Activated CD4-positive, alpha-beta T cell treated with anti-CD3 and anti-CD28 coated beads for 24 hours (primary cell): ENCODE data around the gene KCNE4.

ENCODE experiments used
- DNase-seq, 2 donors: peaks; one replicate each; pipeline ENCODE4 v3.0.0-alpha.2; 2020; ENCODE audit warnings: low read depth in 2 of 2

The KCNE4 gene

DNA sequence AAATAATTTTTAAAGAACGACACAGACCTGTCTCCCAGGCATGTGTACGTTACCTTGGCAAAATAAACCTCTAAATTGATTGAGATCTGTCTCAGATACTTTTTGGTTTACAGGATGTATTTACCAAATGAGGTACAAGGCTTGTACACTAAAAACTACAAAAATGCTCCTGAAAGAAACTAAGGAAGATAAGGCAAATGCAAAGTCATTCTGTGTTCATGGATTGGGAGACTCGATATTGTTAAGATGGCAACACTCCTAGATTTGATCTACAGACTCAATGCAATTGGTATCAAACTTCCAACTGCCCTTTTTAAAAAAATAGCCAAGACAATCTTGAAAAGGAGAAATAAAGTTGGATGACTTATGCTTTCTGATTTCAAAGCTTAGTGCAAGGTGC is 11.5 kb upstream of the KCNE4 start:
- DNase-seq: no peak

DNA sequence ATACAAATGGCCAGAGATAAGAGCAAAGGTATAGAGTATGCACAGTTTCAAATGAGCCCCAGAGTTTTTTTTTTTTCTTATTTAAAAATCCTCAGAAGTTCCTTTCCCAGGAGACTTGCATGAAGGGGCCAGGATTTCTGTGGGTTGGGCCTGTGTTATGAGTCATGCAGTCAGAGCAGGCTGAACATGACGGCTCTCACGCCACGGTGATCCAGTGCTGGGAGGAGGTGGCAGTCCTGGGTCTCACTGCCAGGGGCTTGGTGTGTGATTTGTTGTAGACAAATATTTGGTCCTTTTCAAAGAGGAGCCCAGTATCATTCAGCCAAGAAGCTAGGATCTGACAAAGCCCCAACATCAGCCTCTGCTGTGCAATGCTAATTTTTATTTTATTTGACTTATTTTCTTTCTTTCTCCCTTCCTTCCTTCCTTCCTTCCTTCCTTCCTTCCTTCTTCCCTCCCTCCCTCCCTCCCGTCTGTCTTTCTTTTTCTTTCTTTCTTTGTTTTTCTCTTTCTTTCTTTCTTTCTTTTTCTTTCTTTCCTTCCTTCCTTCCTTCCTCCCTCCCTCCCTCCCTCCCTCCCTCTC is 10.4 kb upstream of the KCNE4 start:
- no peak for DNase-seq

DNA sequence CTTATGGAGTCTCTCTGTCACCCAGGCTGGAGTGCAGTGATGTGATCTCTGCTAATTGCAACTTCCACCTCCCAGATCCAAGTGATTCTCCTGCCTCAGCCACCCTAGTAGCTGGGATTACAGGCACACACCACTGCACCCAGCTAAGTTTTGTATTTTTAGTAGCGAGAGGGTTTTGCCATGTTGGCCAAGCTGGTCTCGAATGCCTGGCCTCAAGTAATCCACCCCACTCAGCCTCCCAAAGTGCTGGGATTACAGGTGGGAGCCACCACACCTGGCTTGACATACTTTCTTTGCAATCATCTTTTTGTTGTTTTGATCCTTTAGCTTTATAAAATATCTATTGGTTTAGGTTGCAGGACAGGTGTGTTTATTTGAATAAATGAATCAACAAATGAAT is 9.7 kb upstream of the KCNE4 start:
- no peak for DNase-seq

DNA sequence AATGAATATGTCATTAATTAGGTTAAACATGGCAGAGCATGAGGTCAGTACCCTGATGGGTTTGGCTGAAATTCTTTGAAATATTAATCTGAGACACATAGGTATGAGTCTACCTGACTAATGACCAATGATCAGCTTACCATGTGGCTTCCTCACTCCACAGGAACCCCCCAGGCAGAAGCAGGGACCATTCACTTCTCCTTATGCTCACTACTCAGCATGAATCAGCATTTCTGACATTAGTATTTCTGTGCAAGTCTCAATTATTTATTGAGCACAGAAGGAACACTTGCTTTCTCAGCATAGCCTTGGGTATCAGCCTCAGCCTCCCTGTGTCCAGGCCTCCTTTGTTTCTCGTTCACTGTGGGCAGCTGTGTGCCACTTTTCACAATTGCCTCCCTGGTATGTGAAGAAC is 9.3 kb upstream of the KCNE4 start:
- DNase-seq: no peak

DNA sequence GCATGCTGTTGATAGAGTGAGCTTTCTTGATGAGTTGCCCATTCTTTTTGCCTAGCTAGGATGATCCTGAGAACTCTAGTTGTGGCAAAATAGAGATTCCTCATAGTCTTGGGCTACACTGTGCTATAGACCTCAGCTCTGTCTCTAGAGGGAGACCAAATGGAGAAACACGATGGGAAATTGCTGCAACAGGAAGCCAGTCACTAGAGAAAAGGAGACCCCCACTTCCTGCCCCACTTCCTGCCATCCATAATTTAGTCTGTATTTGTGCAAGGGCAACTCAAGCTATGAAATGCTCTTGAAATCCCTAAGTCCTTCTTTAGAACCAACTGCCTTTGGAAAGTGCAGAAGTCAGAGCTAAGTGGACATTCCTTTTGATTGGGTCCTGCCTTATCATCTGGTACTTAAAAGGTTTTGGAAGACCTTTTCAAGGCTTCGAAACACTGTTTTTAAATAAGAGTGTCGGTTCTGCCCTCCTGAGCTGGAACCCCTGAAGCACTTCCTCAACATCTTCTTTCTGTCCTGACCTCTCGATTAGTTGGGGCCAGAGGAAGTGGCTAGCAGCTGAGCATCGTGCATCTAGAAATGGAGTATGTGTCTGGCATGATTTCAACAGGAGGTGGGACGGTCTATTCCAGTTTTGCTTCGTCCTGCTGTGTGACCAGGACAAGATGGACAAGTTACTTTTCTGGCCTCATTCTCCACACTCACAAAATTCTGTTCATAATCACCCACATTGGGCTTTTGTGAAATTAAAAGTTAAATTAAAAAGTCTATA is 8.6 kb upstream of the KCNE4 start:
- DNase-seq: no peak

DNA sequence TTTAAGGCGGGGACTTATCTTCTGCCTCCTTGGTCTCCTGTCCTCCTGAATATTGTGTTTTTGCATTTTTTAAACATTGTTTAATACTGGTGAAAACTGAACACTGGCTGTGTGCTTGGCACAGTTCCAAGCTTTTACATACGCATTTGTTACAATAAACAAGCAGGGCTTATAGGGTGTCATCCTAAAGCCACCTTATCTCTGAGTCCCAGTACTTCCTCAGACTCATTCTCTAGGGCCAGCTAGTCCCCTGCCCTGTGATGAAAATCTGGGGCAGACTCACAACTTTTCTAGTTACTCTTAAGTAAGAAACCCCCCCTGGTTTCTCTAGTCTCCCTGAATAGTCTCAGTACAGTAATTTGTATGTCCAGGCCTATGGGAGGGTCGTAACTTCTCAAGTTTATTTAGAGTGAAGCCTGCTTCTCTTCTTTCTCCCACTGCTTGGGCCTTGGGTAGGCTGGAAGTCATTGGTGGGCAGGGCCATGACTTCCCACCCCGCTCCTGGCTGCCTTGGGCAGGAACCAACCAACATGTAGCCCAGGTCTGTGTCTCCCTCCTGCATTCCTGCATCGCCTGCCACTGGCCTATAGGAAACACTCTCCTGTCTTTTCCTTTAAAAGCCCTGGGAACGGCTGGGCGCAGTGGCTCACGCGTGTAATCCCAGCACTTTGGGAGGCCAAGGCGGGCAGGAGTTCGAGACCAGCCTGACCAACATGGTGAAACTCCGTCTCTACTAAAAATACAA is 7.7 kb upstream of the KCNE4 start:
- no peak for DNase-seq

DNA sequence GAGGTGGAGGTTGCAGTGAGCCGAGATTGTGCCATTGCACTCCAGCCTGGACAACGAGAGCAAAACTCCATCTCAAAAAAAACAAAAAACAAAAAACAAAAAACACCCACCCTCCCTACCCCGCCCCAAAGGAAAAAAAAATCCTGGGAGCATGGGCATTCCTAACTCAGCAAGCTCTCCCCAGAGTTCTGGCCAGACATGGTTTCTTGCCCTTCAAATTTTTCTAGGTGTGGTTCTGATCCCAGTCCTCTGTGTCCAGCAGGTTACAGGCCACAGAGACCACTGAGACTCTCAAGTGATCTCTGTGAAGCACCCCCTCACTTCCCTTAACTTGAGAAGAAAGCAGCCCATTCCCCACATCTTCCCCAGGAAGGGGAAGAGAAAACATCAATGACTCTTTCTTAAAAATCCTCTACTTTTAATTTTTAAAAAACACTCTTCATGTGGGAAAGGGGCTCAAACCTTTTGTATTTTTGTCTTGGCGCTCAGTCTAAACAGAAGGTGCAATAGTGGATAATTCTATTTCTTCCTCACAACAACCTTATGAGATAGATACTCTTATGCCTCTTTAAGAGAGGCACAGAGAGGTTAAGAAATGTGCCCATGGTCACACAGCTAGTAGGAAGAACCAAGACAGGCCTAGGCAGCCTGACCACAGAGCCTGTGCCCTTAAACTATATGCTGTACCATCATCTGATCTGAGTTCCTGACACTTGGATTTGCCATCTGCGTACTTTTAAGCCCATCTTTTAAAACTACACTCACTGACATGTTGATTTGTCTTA is 6.9 kb upstream of the KCNE4 start:
- no peak for DNase-seq

DNA sequence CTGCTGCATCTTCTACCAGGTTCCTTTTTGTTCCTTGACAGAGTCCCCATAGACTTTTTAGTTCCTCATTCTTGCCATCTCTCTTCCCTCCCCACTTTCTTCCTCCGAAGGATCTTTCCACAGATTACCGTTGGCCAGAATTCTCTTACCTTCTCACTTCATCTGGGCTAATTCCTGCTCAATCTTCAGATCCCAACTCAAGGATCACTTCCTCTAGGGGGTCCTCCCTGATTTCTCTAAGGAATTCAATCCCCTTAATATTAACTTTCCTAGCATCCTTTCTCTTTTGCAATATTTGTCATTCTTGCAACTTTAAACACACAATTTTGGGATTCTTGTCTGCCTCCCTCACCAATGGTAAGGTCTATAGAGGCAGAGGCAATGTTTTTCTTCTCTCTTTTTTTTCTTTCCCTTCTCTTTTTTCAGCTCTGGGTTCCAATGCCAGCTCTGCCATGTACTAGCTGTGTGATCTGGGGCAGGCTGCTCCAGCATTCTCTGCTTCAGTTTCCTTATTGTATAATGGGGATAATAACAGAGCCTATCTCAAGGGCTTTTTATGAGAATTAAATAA is 5.4 kb upstream of the KCNE4 start:
- no peak for DNase-seq

DNA sequence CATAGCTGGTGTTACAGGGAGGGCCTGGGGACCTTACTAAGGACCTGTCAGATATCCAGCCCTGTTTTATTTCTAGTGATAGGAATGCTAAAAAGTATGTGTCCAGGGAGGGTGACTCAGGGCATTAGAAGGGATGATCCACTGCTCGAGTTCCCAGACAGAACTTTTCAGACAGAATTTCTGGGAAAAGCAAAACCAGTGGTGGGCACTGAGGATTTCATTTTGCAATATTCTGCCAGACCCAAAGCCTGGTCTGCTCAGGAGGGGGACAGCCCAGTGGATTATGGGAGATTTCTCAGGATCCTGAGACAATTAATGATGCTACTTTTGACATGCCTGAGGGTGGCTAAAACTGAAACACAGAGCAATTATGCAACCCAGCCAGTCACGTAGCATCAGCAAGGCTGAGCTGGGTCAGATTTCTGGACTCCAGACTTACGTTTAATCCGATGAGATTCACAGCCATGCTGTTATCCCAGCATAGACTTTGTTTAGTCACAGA is 4.7 kb upstream of the KCNE4 start:
- DNase-seq: no peak

DNA sequence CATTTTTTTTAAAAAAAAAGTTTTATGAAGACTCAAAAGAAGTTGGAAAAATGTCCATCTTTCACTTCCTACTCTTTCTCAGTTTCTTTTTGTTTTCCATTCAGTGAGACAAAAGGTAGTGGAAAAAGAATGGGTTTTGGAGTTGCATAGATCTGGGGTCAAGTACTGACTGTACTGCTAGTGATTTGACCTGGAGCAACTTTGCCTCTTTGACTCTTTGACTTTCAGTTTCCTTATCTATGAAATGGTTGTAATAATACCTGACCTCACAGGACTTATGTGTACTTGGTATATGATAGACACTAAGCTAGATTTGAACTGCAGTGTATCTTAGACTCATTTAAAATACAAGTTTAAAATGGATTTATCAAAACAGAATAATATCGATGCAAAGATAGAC is 3.5 kb upstream of the KCNE4 start:
- no peak for DNase-seq

DNA sequence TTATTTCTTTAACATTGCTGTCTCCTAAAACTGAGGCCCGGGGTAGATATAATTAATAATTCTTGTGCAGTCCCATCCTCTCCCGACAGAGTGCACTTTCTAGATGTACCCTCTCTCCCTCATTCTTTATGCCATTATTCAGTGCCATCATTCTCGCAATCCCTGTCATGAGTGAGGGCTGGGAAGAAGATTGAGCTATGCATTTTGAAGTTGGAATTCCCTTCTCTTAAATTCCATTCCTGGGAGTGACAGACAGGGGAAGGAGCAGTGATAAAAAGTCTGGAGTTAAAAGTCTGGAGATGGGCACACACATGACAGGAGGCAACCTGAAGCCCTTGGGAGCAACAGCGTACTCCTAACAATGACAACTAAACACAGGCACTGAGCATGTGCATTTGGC is 2.6 kb upstream of the KCNE4 start:
- no peak for DNase-seq

DNA sequence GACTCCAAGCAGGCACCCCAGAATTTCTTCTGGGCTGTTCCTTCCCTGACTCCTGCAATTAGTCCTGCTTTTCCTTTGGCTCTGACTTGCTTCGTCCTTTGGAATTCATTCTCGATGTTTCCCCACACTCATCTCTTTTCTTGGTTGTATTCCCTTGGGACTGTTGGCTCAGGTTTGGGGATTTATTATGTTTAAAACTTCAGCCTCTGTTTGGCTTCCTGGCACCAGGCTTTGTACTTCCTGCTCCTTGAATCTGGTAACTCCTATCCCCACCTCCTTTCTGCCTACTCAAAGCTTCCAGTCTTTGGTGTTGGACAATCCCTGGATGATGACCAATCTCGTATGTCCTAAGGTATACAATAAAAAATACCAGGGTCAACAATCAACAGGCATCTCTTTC is 1.8 kb upstream of the KCNE4 start:
- no peak for DNase-seq

DNA sequence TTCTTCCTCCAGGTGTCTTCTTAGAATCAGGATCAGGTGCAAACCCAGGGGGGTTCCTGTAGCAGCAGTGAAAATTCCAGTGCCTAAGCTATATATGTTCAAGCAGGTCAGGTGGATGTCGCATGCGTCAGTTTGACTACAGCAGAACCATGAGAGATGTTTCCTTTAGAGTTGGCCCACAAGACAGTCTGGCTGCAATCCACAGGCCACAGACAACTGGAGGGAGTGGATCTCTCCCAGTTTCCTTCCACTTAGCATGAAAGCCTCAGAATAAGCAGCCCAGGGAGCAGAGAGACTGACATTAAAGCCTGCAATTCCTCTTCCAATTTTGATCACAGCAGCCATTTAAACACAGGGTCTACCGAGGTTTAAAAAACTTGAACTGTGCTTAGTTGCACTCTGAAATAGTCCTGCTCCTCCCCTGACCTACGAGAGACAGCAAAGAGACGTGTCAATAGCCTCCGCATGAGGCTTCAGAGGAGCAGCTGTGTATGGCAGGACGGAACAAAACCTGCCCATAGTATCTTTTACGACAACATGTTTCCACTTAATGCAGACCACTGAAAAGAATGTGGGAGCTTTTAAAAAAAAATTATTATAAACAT is 988 bp upstream of the KCNE4 start:
- DNase-seq: no peak

DNA sequence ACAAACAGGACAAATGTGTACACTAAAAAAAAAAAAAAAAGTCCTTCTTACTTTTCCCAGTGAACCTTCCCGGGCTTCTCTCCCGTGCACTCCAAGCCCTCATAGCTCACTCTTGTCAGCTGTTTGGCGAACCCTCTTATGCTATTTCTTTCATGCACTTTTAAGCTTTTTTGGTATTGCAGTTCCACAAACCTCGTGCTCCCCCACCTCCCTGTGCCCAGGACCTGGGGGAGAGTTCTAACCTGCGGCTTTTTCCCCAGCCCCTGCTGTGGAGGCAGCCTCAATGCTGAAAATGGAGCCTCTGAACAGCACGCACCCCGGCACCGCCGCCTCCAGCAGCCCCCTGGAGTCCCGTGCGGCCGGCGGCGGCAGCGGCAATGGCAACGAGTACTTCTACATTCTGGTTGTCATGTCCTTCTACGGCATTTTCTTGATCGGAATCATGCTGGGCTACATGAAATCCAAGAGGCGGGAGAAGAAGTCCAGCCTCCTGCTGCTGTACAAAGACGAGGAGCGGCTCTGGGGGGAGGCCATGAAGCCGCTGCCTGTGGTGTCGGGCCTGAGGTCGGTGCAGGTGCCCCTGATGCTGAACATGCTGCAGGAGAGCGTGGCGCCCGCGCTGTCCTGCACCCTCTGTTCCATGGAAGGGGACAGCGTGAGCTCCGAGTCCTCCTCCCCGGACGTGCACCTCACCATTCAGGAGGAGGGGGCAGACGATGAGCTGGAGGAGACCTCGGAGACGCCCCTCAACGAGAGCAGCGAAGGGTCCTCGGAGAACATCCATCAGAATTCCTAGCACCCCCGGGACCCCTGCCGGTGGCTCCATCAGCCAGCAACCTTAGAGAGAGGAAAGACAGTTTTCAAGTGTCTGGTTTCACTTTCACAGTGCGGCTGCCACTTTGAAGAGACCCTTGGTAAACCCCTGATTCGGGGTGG is 826 bp downstream of the KCNE4 start:
- no peak for DNase-seq

DNA sequence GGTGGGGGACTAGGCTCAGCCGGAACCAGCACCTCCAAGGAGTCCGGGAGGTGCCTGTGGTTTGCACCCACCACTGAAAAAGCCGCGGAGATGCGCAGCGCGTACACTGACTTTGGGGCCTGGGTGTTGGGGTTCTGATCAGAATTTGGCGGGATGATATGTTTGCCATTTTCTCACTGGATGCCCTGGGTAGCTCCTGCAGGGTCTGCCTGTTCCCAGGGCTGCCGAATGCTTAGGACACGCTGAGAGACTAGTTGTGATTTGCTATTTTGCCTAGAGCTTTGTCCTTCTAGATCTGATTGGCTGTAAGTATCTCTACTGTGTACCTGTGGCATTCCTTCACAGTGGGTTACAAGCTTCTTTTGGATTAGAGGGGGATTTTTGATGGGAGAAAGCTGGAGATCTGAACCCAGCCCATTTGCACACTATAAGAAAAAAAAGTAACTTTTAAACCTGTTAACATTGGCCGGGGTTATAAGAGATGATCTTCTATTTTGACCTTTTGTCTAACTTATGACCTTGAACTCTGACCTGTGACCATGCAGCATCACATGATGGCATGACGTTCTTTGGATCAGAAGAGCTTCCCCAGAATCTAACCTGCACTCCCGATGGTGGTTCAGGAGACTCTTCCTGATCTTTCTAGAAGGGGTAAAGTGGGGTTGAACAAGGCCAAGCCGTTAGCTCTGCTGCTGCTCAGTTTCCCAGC is 1.6 kb downstream of the KCNE4 start:
- no peak for DNase-seq

DNA sequence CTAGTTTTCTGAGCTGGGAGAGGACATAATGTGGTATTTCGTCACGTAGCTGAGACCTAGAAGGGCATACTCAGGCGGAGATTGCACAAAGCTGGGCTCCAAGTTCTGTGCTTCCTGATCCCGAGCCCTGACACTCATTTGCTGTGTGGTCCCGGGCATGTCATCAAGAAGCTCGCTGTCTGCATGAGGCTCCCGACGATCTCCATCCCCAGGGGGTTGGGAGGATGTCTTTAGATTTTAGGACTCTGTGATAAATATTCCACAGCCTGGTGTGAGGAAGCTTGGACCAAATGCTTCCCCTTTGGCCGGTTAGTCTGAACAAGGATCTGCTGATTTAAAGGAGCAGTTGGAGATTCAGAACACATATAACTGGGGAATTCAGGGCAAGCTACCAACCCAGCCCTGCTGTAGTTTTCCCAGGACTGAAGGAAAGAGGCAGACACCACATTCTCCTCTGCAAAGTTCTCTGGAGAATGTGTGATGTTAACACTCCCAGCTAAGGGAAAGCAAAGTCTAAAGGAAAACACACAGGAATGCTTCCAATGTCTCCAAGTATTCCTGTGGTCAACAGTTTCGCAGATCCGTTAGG is 2.3 kb downstream of the KCNE4 start:
- DNase-seq: no peak

DNA sequence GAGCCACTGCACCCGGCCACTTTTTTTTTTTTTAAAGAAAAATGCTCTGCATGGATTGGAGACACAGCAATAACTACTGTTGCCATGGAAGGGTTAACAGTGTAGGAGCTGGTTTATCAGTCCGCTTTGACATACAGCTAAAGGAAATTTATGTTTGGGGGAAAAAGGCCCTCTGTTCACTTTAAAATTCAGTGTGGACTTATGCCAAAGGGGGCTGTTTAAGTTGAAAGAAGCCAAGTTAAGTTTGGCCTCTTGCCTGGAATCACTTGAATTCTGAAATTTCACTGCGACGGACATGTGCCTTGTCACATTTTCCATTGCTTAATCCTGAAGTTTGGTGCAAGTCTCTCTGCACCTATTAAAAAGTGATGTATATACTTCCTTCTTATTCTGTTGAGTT is 3.1 kb downstream of the KCNE4 start:
- no peak for DNase-seq

DNA sequence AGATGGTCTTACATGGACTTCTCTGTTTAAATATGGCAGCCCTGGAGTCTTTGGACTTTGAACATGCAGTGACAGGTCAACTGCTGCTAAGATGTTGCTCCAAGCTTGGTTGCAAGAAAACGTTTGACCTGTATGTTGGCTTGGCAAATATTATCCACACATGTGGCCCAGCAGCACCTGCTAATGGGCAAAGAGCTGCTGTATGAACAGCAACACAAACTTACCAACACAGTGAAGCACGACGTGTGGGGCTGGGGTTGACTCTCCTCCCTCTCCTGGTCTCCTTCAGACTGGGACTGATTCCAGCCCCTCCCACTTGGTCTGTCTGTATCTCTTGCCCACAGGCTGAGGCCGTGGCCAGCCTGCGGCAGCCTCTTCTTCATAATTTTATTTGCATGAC is 3.8 kb downstream of the KCNE4 start:
- DNase-seq: no peak

DNA sequence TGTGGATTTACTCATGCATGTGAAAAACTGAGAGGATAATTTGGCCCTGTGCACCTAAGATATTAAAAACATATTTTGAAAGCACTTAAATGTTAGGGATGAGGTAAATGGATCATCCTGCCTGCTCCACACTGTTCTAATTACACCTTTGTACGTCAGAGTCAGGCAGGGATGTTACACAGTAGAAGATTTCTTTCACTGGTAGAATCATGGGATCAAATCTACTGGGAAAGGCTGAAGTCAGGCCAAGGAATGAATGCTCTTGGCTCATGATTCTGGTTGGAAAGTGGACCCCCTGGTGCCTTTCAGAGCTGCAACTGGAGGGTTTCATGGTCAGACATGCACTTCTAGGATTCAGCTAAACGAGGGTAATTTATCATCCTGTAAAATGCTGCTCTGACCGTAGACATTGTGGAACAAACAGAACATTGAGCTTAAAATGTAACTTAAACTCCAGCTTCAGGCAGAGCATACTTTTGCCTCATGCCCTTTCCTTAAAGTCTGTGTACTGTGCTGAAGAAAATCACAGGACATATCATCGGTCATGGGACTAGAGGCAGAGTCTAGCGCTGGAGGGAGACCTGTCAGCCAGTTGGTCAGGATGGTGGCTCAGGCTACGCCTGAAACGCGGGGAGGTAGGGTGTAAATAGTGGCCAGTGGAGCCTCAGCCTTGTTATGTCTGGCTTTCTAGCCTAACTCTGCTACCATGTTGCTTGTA is 4.9 kb downstream of the KCNE4 start:
- DNase-seq: no peak
